Measurements from ENCODE around the gene ADAM15.
A peak's percentile ranks its signal among the peaks of the same experiment; 100 is the strongest.

Gene ADAM15

GRCh38 chr1:155016231-155016831 lies 34.8 kb upstream of the ADAM15 start:
- Histone ChIP-seq H3K4me3 (ENCODE audit: low read length) (no peak overlapping the region), H3K9me3 (ENCODE audit: low read length) (no peaks in the 10 kb centered on the region), H3K36me3 (ENCODE audit: insufficient read depth, low read length) (peaks cover 5% of the 10 kb centered on the region), H3K4me1 (ENCODE audit: insufficient read depth, low read length) (peaks cover 34% of the 10 kb centered on the region), H3K27me3 (ENCODE audit: insufficient read depth, low read length) (no peaks in the 10 kb centered on the region), H2AFZ (ENCODE audit: low read depth, low read length) (no peak overlapping the region)

- Histone ChIP-seq H3K9me3 (ENCODE audit: low read length) (no peaks in the 10 kb centered on the region), H3K4me1 (ENCODE audit: insufficient read depth, low read length) (peaks cover 26% of the 10 kb centered on the region), H3K27me3 (ENCODE audit: insufficient read depth, low read length) (no peaks in the 10 kb centered on the region), H2AFZ (ENCODE audit: low read depth, low read length) (peak overlapping the region; percentile 56), H3K36me3 (ENCODE audit: insufficient read depth, low read length) (peaks cover 5% of the 10 kb centered on the region), H3K4me3 (ENCODE audit: low read length) (peak overlapping the region; percentile 20)
Observed at GRCh38 chr1:155017041-155017945, 33.8 kb upstream of the ADAM15 start.

GRCh38 chr1:155017946-155018316 lies 33.2 kb upstream of the ADAM15 start:
- peaks cover 5% of the 10 kb centered on the region for H3K36me3 ChIP-seq (ENCODE audit: insufficient read depth, low read length)
- H3K4me3 ChIP-seq (ENCODE audit: low read length) = no peak overlapping the region
- no peak overlapping the region for H2AFZ ChIP-seq (ENCODE audit: low read depth, low read length)
- no peaks in the 10 kb centered on the region for H3K9me3 ChIP-seq (ENCODE audit: low read length)
- H3K4me1 ChIP-seq (ENCODE audit: insufficient read depth, low read length) = peaks cover 23% of the 10 kb centered on the region
- no peaks in the 10 kb centered on the region for H3K27me3 ChIP-seq (ENCODE audit: insufficient read depth, low read length)

- no peaks in the 10 kb centered on the region for H3K27me3 ChIP-seq (ENCODE audit: insufficient read depth, low read length)
Observed at GRCh38 chr1:155018617-155019348, 32.3 kb upstream of the ADAM15 start.

DNA sequence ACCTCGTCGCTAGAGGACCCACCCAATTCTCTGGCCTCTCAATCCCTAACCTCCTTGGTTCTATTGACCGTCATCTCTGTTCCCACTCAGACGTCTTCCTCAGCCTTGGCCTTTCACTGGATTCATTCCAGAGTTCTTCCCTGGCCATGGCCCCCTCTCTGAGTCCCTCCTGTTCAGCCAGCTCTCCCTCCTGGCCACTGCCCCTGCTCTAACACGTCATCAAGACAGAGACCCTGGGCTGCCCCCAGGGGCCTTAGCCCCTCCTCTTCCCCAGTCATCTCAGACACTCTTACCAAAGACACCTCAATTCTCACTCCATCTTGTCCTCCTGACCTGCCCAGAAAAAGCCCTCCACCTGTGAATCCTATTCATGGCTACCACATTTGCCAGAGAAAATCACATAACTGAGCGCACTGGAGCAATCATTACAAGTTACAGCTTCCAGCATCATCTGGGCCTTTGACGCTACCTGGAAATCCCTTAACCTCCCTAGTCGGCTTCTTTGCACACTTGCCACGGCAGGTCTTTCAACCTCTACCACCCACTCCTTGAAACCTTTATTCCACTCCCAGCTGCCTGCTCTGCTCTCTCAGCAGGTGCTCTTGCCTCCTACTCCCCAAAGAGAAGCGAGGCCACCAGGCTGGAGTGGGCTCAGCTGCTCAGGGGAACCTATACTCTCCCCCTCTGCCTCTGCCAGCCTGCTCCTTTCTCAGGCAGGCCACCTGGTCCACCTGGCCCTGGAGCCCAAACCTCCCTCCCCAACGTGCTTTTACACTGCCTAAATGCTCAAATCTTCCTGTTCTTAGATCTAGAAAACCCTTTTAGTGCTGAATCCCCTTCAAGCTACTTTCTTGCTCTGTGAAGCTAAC lies 31.5 kb upstream of the ADAM15 start:
- H2AFZ ChIP-seq (ENCODE audit: low read depth, low read length) = no peak overlapping the region
- no peaks in the 10 kb centered on the region for H3K27me3 ChIP-seq (ENCODE audit: insufficient read depth, low read length)
- H3K4me3 ChIP-seq (ENCODE audit: low read length) = no peak overlapping the region
- no peaks in the 10 kb centered on the region for H3K9me3 ChIP-seq (ENCODE audit: low read length)
- peaks cover 23% of the 10 kb centered on the region for H3K4me1 ChIP-seq (ENCODE audit: insufficient read depth, low read length)
- H3K36me3 ChIP-seq (ENCODE audit: insufficient read depth, low read length) = peaks cover 5% of the 10 kb centered on the region

More at GRCh38 chr1:155018617-155019348, 32.3 kb upstream of the ADAM15 start:
- no peak overlapping the region for H2AFZ ChIP-seq (ENCODE audit: low read depth, low read length)
- peaks cover 5% of the 10 kb centered on the region for H3K36me3 ChIP-seq (ENCODE audit: insufficient read depth, low read length)
- peaks cover 23% of the 10 kb centered on the region for H3K4me1 ChIP-seq (ENCODE audit: insufficient read depth, low read length)
- no peak overlapping the region for H3K4me3 ChIP-seq (ENCODE audit: low read length)
- H3K9me3 ChIP-seq (ENCODE audit: low read length) = no peaks in the 10 kb centered on the region

DNA sequence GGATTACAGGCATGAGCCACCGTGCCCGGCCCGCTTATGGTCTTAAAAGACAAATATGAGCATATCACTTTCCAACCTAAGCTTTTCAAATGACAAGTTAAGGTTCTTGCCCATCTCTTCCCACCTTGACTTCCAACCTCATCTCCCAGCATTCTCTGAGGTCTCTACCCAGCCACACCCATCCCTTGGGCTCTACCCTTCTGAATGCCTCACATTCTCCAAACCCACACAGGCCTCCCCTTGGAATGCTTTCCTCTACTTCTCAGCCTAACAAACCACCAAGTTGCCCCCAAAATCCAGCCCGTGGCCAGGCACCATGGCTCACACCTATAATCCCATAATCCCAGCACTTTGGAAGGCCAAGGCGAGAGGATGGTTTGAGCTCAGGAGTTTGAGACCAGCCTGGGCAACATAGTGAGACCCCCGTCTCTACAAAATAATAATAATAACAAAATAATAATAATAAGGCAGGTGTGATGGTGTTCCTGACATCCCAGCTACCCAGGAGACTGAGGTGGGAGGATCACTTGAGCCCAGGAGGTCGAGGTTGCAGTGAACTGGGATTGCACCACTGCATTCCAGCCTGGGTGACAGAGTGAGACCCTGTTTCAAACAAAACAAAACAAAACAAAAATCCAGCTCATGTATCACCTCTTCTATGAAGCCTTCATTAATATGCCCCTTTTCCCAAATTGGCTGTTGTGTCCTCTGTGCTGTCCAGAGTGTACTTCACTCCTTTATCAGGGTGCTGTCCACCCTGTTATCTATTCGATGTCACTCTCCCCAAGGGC lies 28.8 kb upstream of the ADAM15 start:
- Histone ChIP-seq H3K4me3 (ENCODE audit: low read length) (no peak overlapping the region), H3K9me3 (ENCODE audit: low read length) (no peaks in the 10 kb centered on the region), H3K36me3 (ENCODE audit: insufficient read depth, low read length) (no peaks in the 10 kb centered on the region), H3K4me1 (ENCODE audit: insufficient read depth, low read length) (peaks cover 23% of the 10 kb centered on the region), H3K27me3 (ENCODE audit: insufficient read depth, low read length) (no peaks in the 10 kb centered on the region), H2AFZ (ENCODE audit: low read depth, low read length) (no peak overlapping the region)

DNA sequence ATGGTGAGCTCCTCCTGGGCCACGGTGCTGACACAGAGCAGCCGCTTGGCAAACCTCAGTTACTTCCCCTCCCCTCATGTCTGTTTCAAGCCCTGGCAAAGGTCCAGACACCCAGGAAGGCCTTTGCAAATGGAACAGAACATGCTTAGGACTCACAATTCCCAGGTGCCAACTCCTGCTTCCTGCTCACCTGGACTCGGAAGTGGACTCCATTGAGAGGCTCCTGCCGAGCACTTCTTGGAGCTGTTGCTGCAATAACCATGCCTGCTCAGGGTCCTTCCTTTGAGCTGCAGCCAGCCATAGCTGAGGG lies 28.2 kb upstream of the ADAM15 start:
- Histone ChIP-seq H3K9me3 (ENCODE audit: low read length) (no peaks in the 10 kb centered on the region), H3K36me3 (ENCODE audit: insufficient read depth, low read length) (no peaks in the 10 kb centered on the region), H2AFZ (ENCODE audit: low read depth, low read length) (no peak overlapping the region), H3K4me1 (ENCODE audit: insufficient read depth, low read length) (peaks cover 20% of the 10 kb centered on the region), H3K4me3 (ENCODE audit: low read length) (no peak overlapping the region), H3K27me3 (ENCODE audit: insufficient read depth, low read length) (no peaks in the 10 kb centered on the region)

DNA sequence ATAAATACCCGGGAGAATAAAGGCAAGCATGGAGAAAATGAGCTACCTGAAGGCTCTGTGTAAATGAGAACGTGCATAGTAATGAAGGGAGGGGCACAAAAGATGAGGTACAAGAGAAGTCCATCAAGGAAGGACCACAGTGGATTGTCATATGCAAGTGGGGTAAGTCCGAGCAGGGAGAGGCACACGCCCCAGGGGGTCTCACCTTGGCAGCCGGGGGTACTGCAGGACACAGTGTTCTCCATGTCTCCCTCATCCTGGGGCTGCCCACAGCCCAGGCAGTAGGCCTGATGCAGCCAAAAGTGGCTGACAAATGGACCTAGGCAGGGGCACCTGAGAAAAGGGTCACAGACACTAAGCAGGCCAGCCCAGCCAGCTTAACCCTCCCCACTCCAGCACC lies 27.5 kb upstream of the ADAM15 start:
- no peaks in the 10 kb centered on the region for H3K27me3 ChIP-seq (ENCODE audit: insufficient read depth, low read length)
- H3K4me1 ChIP-seq (ENCODE audit: insufficient read depth, low read length) = peaks cover 14% of the 10 kb centered on the region
- H2AFZ ChIP-seq (ENCODE audit: low read depth, low read length) = no peak overlapping the region
- H3K9me3 ChIP-seq (ENCODE audit: low read length) = no peaks in the 10 kb centered on the region
- H3K36me3 ChIP-seq (ENCODE audit: insufficient read depth, low read length) = no peaks in the 10 kb centered on the region
- no peak overlapping the region for H3K4me3 ChIP-seq (ENCODE audit: low read length)

DNA sequence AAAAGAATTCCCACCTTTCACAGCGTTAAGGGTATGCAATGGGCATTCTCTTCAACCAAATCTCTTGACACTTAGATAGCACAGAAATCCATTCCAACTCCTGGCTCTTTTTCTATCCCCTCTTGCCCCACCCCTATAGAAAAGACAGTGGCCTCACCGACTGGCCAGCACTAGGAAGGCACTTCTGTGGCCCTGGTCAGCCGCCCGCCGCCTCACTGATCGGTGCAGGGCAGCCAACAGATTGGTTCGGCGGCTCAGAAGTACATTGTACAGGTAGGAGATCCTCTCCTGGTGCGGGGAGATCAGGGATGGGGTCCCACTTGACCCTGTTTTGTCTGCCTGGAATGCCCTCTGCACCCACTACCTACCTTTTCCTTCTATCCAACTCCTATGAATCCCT lies 26.8 kb upstream of the ADAM15 start:
- no peaks in the 10 kb centered on the region for H3K27me3 ChIP-seq (ENCODE audit: insufficient read depth, low read length)
- peaks cover 7% of the 10 kb centered on the region for H3K4me1 ChIP-seq (ENCODE audit: insufficient read depth, low read length)
- no peaks in the 10 kb centered on the region for H3K36me3 ChIP-seq (ENCODE audit: insufficient read depth, low read length)
- H3K9me3 ChIP-seq (ENCODE audit: low read length) = no peaks in the 10 kb centered on the region
- H3K4me3 ChIP-seq (ENCODE audit: low read length) = no peak overlapping the region
- no peak overlapping the region for H2AFZ ChIP-seq (ENCODE audit: low read depth, low read length)

- Histone ChIP-seq H2AFZ (ENCODE audit: low read depth, low read length) (no peak overlapping the region), H3K9me3 (ENCODE audit: low read length) (no peaks in the 10 kb centered on the region), H3K4me1 (ENCODE audit: insufficient read depth, low read length) (no peaks in the 10 kb centered on the region), H3K4me3 (ENCODE audit: low read length) (no peak overlapping the region), H3K36me3 (ENCODE audit: insufficient read depth, low read length) (no peaks in the 10 kb centered on the region), H3K27me3 (ENCODE audit: insufficient read depth, low read length) (no peaks in the 10 kb centered on the region)
Observed at GRCh38 chr1:155026154-155026553, 25.0 kb upstream of the ADAM15 start.

GRCh38 chr1:155026588-155026987 lies 24.5 kb upstream of the ADAM15 start:
- Histone ChIP-seq H3K4me3 (ENCODE audit: low read length) (no peak overlapping the region), H3K9me3 (ENCODE audit: low read length) (no peaks in the 10 kb centered on the region), H3K36me3 (ENCODE audit: insufficient read depth, low read length) (no peaks in the 10 kb centered on the region), H3K4me1 (ENCODE audit: insufficient read depth, low read length) (no peaks in the 10 kb centered on the region), H3K27me3 (ENCODE audit: insufficient read depth, low read length) (no peaks in the 10 kb centered on the region), H2AFZ (ENCODE audit: low read depth, low read length) (no peak overlapping the region)
